ENCODE results near the gene TTLL10. TPM values are rescaled to one million over a fixed set of nuclear protein-coding genes. Genes with fewer than 3 reads are reported as not detected.

TTLL10 gene
- total RNA-seq, 2 experiments from 2014 or later = not detected

- ATAC-seq (no peak), DNase-seq (no peak)
- Mint-ChIP-seq H3K4me1 (ENCODE audit: low read depth) (peaks cover 16% of the 10 kb centered on the region), H3K27ac (no peak within 1 kb of the TSS), H3K36me3 (ENCODE audit: low read depth) (peaks cover 4% of the 10 kb centered on the region), H3K9me3 (no peaks in the 10 kb centered on the region), H3K4me3 (no peak within 1 kb of the TSS), H3K27me3 (no peaks in the 10 kb centered on the region)
- TF ChIP-seq CTCF (IDR thresholded peaks at IDR 0.05) = no peak
- POLR2A ChIA-PET = interaction anchor here (1.0 to 1.6 kb wide), 2 partner anchors 15 to 20 kb away, joined by 3 to 5 read pairs; partner anchors contain the start of gene SDF4
- intact Hi-C loops (cut with micrococcal nuclease) = no loop called here
- CTCF ChIA-PET = interaction anchor here (0.7 to 1.4 kb wide), 2 partner anchors 16 to 124 kb away, joined by 3 read pairs; no protein-coding TSS in a partner anchor
Measured at GRCh38 chr1:1246577-1247340, 73.1 kb downstream of the TTLL10 start, which contains the start of gene C1QTNF12. TSS of gene C1QTNF12 (minus strand) at chr1:1246722. CDS start at chr1:1246690, 32 bp downstream.

GRCh38 chr1:1247341-1247913 lies 73.7 kb downstream of the TTLL10 start:
- Mint-ChIP-seq H3K4me3 (no peak overlapping the region), H3K4me1 (ENCODE audit: low read depth) (peaks cover 16% of the 10 kb centered on the region), H3K27me3 (no peaks in the 10 kb centered on the region), H3K36me3 (ENCODE audit: low read depth) (peaks cover 8% of the 10 kb centered on the region), H3K9me3 (no peaks in the 10 kb centered on the region), H3K27ac (no peak overlapping the region)
- TF ChIP-seq CTCF (IDR thresholded peaks at IDR 0.05) = no peak
- ChIA-PET POLR2A (interaction anchor here (1.6 kb wide), 1 partner anchor 16 kb away, joined by 5 read pairs; the partner anchor contains the start of gene SDF4), CTCF (interaction anchor here (1.4 kb wide), 1 partner anchor 16 kb away, joined by 3 read pairs; no protein-coding TSS in a partner anchor)
- DNase-seq (no peak), ATAC-seq (no peak)
- intact Hi-C loops (cut with micrococcal nuclease) = no loop called here

Small RNAs within 50 kb of the gene (microRNA-seq; reads per million reads assigned to microRNA genes)
- 3.3 reads per million, percentile 8 among the genes with 10 or more reads in this experiment for gene MIR200A (ENCODE audit: borderline microRNAs expressed, borderline replicate concordance)
- gene MIR200B (ENCODE audit: borderline microRNAs expressed, borderline replicate concordance) = 23.3 reads per million, percentile 49 among the genes with 10 or more reads in this experiment
- gene MIR429 (ENCODE audit: borderline microRNAs expressed, borderline replicate concordance) = 1.5 reads per million

Other genes starting within 250 kb of the TTLL10 start
- not detected for gene SAMD11, start 250.0 kb upstream of the TTLL10 start, total RNA-seq
- 100 to 1,000 TPM; 138 to 139 TPM for gene NOC2L, start 214.6 kb upstream of the TTLL10 start, total RNA-seq
- 10 to 100 TPM; 27.8 to 31.2 TPM for gene KLHL17, start 213.3 kb upstream of the TTLL10 start, total RNA-seq
- gene PLEKHN1, start 207.4 kb upstream of the TTLL10 start, total RNA-seq = 1 to 10 TPM; 1.0 to 1.3 TPM
- gene PERM1, start 191.8 kb upstream of the TTLL10 start, total RNA-seq = not detected
- 1 to 10 TPM; 5.7 to 9.0 TPM for gene HES4, start 173.8 kb upstream of the TTLL10 start, total RNA-seq
- 100 to 1,000 TPM in 1 of 2 experiments, 10 to 100 TPM in 1; 94.5 to 102 TPM for gene ISG15, start 160.4 kb upstream of the TTLL10 start, total RNA-seq
- gene AGRN, start 153.8 kb upstream of the TTLL10 start, total RNA-seq = 10 to 100 TPM; 64.9 to 68.0 TPM
- gene RNF223, start 99.6 kb upstream of the TTLL10 start, total RNA-seq = not detected
- 10 to 100 TPM; 17.5 to 20.3 TPM for gene C1orf159, start 57.8 kb upstream of the TTLL10 start, total RNA-seq
- 100 to 1,000 TPM; 126 to 135 TPM for gene TNFRSF18, start 32.7 kb downstream of the TTLL10 start, total RNA-seq
- 100 to 1,000 TPM; 137 to 142 TPM for gene TNFRSF4, start 40.3 kb downstream of the TTLL10 start, total RNA-seq
- 10 to 100 TPM; 81.5 to 87.5 TPM for gene SDF4, start 58.1 kb downstream of the TTLL10 start, total RNA-seq
- 10 to 100 TPM; 13.1 to 14.3 TPM for gene B3GALT6, start 58.4 kb downstream of the TTLL10 start, total RNA-seq
- 1 to 10 TPM; 2.6 to 4.9 TPM for gene C1QTNF12, start 72.8 kb downstream of the TTLL10 start, total RNA-seq
- 10 to 100 TPM; 52.3 to 59.2 TPM for gene UBE2J2, start 100.0 kb downstream of the TTLL10 start, total RNA-seq
- gene SCNN1D, start 106.6 kb downstream of the TTLL10 start, total RNA-seq = 1 to 10 TPM; 4.9 to 5.6 TPM
- gene ACAP3, start 134.1 kb downstream of the TTLL10 start, total RNA-seq = 10 to 100 TPM; 41.1 to 42.5 TPM
- 10 to 100 TPM; 23.9 to 25.4 TPM for gene PUSL1, start 134.7 kb downstream of the TTLL10 start, total RNA-seq
- gene INTS11, start 150.8 kb downstream of the TTLL10 start, total RNA-seq = 100 to 1,000 TPM; 110 to 122 TPM
- 10 to 100 TPM in 1 of 2 experiments, 1 to 10 TPM in 1; 8.4 to 11.0 TPM for gene CPTP, start 150.9 kb downstream of the TTLL10 start, total RNA-seq
- gene TAS1R3, start 157.4 kb downstream of the TTLL10 start, total RNA-seq = under 1 TPM; 0.13 to 0.14 TPM
- 10 to 100 TPM; 37.2 to 39.2 TPM for gene DVL1, start 175.5 kb downstream of the TTLL10 start, total RNA-seq
- gene MXRA8, start 184.7 kb downstream of the TTLL10 start, total RNA-seq = under 1 TPM; 0.92 to 0.98 TPM
- gene AURKAIP1, start 201.3 kb downstream of the TTLL10 start, total RNA-seq = 100 to 1,000 TPM; 127 TPM
- 10 to 100 TPM; 86.3 to 92.4 TPM for gene CCNL2, start 225.5 kb downstream of the TTLL10 start, total RNA-seq
- 100 to 1,000 TPM; 127 to 129 TPM for gene MRPL20, start 233.4 kb downstream of the TTLL10 start, total RNA-seq
- gene ANKRD65, start 247.4 kb downstream of the TTLL10 start, total RNA-seq = not detected

Data from activated CD8-positive, alpha-beta T cell treated with anti-CD3 and anti-CD28 coated beads for 36 hours (primary cell).